Measurements from ENCODE around the gene UTP4.
A peak's percentile ranks its signal among the peaks of the same experiment; 100 is the strongest.
"Not testable (repeated sequence)": the region's sequence is repeated elsewhere in the genome, so short reads cannot be mapped to it uniquely, and the experiment has no call there.

UTP4 gene

DNA sequence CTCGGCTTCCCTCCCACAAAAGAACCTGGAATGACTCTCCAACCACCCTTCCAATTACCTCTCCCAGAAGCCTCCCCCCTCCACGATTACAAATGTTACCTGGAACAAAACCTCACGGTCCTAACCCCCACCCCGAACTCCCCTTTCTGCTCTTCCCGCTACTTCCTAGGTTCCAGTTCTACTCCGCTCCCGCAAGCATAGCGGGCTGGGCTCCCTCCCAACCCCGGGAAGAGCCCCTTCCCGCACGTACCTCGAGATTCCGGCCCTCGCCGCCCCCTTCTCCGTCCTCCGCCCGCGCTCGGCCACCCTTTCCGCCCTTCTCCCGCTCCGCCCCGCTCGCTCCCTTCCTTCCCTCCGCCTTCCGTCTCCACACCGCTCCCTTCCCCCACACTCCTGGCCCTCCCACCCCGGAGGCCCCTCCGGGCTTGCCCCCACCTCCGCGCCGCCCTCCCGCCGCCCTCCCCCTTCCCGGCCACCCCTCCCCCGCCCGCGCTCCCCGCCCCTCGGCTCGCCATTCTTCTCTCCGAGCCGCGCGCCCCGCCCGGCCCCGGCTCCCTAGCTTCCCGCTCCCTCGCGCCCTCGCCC, 518 bp upstream of the UTP4 start:
- DNase-seq: peak; percentile 58

DNA sequence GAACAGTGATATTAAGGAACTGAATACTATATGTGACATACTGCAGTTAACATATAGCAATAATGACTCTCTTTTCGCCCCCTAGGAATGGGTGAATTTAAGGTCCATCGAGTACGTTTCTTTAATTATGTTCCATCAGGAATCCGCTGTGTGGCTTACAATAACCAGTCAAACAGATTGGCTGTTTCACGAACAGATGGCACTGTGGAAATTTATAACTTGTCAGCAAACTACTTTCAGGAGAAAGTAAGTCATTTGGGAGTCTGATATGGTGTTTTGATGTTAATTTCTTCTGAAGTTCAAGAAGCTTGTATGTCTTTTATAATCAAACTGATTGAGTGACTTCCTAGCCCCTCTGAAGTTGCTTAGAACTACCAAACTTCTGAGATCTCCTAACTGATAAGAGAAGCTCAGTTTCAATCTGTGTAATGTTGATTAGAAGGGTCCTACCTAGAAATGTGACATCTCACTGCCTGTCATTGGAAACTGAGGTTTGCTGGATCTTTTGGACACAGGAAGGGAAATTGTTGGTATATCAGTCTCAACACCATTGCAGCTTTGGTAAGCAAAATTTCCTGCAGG, 1.0 kb downstream of the UTP4 start:
- no peak for DNase-seq

DNA sequence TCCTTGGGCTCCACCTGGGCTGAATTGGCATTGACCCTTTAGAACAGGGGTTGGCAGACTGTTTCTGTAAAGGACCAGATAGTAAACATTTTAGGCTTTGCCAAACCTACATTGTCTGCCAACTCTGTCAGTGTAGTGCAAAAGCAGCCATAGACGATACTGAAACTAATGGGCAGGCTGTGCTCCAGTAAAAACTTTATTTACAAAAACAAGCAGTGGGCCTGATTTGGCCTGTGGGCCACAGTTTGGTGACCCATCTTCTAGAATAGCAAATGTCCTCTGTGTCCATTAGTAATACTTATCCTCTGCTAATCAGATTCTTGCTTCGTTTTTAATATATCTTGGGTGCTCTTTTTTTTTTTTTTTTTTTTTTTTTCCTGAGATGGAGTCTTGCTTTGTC, 6.2 kb downstream of the UTP4 start:
- DNase-seq: no peak

GRCh38 chr16:69139464-69139863, 7.0 kb downstream of the UTP4 start:
- not testable (repeated sequence) for DNase-seq

- DNase-seq: no peak
Measured at GRCh38 chr16:69141014-69141413, 8.6 kb downstream of the UTP4 start.

DNA sequence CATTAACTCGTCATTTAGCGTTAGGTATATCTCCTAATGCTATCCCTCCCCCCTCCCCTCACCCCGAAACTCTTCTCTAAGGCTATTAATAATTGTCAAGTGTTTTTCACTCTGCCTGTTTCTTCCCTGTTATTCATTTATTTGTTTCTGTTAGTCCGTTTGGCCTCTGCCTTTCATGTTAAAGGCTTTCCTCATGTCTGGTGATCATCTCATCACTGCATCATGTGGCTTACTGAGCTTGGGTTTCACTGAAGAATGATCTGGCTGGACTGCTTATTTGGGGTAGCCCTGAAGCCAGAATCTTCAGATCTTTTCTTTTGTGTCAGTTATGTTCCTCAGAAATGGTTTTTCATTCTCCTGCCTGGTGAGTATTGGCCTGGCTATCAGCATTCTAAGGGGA, 9.5 kb downstream of the UTP4 start:
- no peak for DNase-seq

GRCh38 chr16:69143116-69143515, 10.7 kb downstream of the UTP4 start:
- DNase-seq: no peak

DNA sequence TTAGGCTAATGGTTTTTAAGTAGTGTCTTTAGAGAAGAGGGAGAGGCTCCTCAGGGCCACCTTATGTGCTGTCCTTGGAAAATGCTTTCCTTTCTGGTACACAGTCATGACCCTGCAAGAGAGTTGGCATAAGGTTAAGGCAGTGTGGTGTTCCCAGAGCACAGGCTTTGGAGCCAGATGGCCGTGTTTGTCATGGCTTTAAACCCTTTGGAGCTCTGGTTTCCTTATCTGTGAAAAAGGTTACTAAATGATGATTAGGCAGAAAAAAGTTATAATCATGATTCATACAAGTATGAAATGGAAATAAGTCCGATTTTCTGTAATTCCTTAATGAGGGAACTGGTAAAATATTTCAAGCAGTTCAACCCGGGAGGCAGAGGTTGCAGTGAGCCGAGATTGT, 13.2 kb downstream of the UTP4 start:
- no peak for DNase-seq

DNA sequence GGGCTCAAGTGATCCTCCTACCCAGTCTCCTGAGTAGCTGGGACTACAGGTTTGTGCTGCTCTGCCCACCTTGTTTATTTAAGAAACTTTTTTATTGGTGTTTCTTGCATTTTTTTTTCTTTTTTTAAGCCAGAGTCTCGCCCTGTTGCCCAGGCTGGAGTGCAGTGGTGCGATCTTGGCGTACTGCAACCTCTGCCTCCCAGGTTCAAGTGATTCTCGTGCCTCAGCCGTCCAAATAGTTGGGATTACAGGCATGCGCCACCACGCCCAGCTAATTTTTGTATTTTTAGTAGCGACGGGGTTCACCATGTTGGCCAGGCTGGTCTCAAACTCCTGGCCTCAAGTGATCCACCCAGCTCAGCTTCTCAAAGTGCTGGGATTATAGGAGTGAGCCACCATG, 17.2 kb downstream of the UTP4 start:
- not testable (repeated sequence) for DNase-seq

DNA sequence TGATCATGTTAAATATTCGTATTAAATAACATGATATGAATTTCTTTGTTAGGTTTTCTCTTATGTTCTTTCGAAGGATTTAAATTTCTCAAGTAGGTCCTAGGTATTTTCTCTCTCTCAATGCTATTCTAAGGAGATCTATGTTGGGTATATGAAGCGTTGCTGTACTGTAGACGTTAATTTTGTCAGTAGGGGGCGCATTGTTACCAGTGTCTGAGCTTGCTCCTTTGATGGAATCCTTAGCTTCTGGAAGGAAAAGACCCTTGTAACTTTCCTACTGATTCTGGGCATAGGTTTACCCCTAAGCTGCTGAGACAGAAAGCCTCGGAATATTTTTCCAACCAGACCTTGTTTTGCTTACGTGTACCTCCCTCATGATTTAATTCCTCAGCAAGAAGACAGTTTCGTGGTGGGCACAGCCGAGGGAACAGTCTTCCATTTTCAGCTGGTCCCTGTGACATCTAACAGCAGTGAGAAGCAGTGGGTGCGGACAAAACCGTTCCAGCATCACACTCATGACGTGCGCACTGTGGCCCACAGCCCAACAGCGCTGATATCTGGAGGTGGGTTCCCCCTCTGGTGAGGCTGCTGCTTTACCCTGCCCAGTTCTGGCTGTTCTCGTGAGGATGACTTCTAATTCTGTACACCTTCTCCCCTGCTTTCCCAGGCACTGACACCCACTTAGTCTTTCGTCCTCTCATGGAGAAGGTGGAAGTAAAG, 17.9 kb downstream of the UTP4 start:
- DNase-seq: peak; percentile 39

GRCh38 chr16:69157196-69157595, 24.7 kb downstream of the UTP4 start:
- no peak for DNase-seq

GRCh38 chr16:69160192-69160591, 27.7 kb downstream of the UTP4 start:
- DNase-seq: no peak

GRCh38 chr16:69165584-69165983, 33.1 kb downstream of the UTP4 start:
- no peak for DNase-seq

DNA sequence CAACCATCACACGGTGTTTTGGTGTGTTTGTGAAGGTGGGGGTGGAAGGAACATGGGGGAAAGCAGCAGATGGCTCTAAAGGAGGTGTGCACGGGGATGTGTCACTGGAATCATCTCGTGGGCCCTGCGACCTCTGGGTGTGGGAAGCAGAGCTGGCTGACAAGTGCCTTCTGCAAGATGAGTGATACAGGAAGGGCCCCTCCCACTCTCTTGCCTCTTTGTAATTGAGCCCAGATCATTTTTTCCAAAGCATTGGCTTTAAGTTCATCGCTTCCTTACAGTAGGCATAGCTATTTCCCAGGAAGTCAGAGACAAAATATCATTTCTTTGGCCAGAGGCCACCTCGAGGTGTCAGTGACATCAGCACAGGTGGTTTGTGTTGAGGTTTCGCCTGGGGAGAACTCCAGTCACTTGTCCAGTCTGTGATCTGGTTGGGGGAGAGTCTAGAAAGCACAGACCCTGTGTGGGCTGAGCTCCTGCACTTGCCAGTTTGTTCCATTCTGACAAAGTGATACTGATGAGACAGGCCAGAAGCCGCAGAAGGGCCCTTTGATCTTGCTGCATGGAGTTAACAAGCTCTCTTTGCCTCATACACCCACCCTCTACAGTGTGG, 33.9 kb downstream of the UTP4 start:
- no peak for DNase-seq

DNA sequence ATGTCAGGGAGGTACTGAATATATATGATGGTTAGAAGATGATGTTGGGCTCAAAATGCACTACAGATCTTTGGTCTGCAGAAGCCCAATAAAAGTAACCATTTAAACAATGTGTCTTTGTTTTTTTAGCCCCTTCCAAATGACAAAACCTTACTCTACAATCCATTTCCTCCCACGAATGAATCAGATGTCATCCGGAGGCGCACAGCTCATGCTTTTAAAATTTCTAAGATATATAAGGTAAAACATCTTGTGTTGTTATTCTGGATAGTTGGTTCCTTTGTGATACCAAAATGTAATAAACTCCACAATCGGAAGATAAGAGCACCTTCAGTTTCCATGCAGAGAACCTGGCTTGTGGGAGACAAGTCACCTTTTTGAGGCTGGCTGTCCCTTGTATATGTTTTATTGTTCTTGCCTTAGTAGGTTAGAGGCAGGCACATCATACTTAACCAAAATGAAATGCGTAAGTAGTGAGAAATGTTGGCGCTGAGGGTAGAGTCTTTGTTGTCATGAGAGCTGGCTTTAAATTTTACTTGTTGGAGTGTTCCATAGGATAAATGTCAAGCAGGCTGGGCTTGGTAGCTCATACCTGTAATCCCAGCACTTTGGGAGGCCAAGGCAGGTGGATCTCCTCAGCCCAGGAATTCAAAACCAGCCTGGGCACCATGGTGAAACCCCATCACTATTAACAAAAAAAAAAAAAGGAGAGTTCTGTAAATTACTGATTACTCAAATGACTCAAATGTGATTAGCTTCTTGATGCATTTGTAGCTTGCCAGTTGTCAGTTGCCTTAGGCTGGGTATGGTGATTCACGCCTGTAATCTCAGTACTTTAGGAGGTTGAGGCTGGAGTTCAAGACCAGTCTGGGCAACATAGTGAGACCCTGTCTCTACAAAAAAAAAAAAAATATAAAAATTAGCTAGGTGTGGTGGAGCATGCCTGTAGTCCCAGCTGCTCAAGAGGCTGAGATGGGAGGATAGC, 34.8 kb downstream of the UTP4 start:
- DNase-seq: no peak

DNA sequence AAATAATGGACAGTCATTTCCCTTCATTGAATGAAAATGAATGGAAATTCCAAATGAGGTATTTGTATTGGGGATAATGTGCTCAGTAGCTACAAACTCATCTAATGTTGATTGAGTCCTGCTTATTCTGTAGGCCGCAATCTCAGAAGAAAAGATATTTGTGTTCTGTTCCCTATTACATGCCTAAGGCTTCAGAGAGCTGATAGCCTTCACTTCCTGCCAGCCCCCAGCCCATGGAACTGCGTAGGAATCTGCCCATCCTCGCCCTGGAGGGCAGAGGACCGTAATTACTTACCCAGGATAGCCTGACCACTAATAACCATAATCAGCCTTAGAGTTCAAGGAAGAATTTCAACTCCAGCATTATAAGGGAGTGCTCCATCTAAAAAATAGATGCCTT, 36.6 kb downstream of the UTP4 start:
- DNase-seq: no peak

- DNase-seq: no peak
Measured at GRCh38 chr16:69169607-69170352, 37.3 kb downstream of the UTP4 start.

- DNase-seq: peak; percentile 41
Measured at GRCh38 chr16:69171325-69172084, 39.1 kb downstream of the UTP4 start.

- DNase-seq: no peak
Measured at GRCh38 chr16:69176033-69176800, 43.8 kb downstream of the UTP4 start.

GRCh38 chr16:69179328-69180010, 47.0 kb downstream of the UTP4 start:
- no peak for DNase-seq

All from amniotic stem cell (primary cell).